ENCODE results near the gene PRPSAP2. TPM values are rescaled to one million over a fixed set of nuclear protein-coding genes. Genes with fewer than 3 reads are reported as not detected.

Gene PRPSAP2
- total and polyA plus RNA-seq, 2 donors (not counting 3 experiments of a cell fraction or from before 2014, with no cell fraction given) = 22.2 to 38.5 TPM

- FAIRE-seq = no peak
- H3K9me3 ChIP-seq (replicated peaks; ENCODE audit: control insufficient read depth, insufficient read depth, low read length) = no peaks in the 10 kb centered on the region
- H4K20me1 ChIP-seq (replicated peaks; ENCODE audit: control insufficient read depth, extremely low read depth, insufficient read depth, low read length) = no peaks in the 10 kb centered on the region
- ChIA-PET CTCF (interaction anchor here (0.8 to 2.1 kb wide), 4 partner anchors 10 to 134 kb away, joined by 3 to 11 read pairs (median 6); no protein-coding TSS in a partner anchor), POLR2A (no interaction called here)
- no peak overlapping the region for H3K4me3 ChIP-seq (replicated peaks in 1 of 3; ENCODE audit: insufficient read depth in 1 of 3, low read depth in 1 of 3, low read length in 3 of 3)
- H3K9me1 ChIP-seq (replicated peaks; ENCODE audit: control insufficient read depth, extremely low read depth, insufficient read depth, low read length) = no peaks in the 10 kb centered on the region
- DNase-seq (ENCODE audit: low read depth, low spot score) = no peak
- H3K4me1 ChIP-seq (ENCODE audit: control insufficient read depth, extremely low read depth, insufficient read depth, low read length) = no peaks in the 10 kb centered on the region
- no peak overlapping the region for H2AFZ ChIP-seq (ENCODE audit: low read depth, low read length)
- H3K27ac ChIP-seq (ENCODE audit: insufficient read depth, low read depth, low read length) = no peak overlapping the region
- H3K79me2 ChIP-seq (ENCODE audit: control insufficient read depth, insufficient read depth, low read length) = no peaks in the 10 kb centered on the region
- no peak for TF ChIP-seq EZH2 (IDR thresholded peaks at IDR 0.05; ENCODE audit: borderline replicate concordance, low read depth, low read length, severe bottlenecking)
- no peak for TF ChIP-seq POLR2A (IDR thresholded peaks at IDR 0.05; ENCODE audit: low read depth, low read length)
- TF ChIP-seq CTCF (IDR thresholded peaks at IDR 0.05; ENCODE audit: extremely low read depth in 1 of 2, insufficient read depth in 1 of 2, low read depth in 1 of 2, low read length in 2 of 2) = no peak
- no peak for TF ChIP-seq POLR2AphosphoS5 (IDR thresholded peaks at IDR 0.05; ENCODE audit: insufficient read depth, low read depth, low read length)
- no peak for TF ChIP-seq FOS (IDR thresholded peaks at IDR 0.05; ENCODE audit: borderline replicate concordance, insufficient read depth, low read length)
- TF ChIP-seq MYC (IDR thresholded peaks at IDR 0.05; ENCODE audit: low read depth, low read length) = no peak
- TF ChIP-seq MAX (IDR thresholded peaks at IDR 0.05; ENCODE audit: insufficient read depth, insufficient read length) = no peak
- TF ChIP-seq JUN (IDR thresholded peaks at IDR 0.05; ENCODE audit: borderline replicate concordance, insufficient read depth, insufficient read length, low read depth) = no peak
- TF ChIP-seq GATA2 (IDR thresholded peaks at IDR 0.05; ENCODE audit: insufficient read depth, insufficient read length, low read depth, low read length) = no peak
- intact Hi-C loops (cut with micrococcal nuclease) (no loop called here), dilution Hi-C loops (cut with MboI; ENCODE audit: extremely low pct_ligation_motif_present, low sequenced_read_pairs) (no loop called here)
- no peak overlapping the region for H3K9ac ChIP-seq (replicated peaks; ENCODE audit: extremely low read depth, insufficient read depth, low read length)
- H3K36me3 ChIP-seq (ENCODE audit: control insufficient read depth in 2 of 2, extremely low read depth in 1 of 2, insufficient read depth in 2 of 2, low read length in 2 of 2) = no peaks in the 10 kb centered on the region
- H3K27me3 ChIP-seq (ENCODE audit: control insufficient read depth in 2 of 2, insufficient read depth in 2 of 2, low read length in 2 of 2) = peaks cover 3 to 16% of the 10 kb centered on the region in 2 experiments
- no peak overlapping the region for H3K4me2 ChIP-seq (ENCODE audit: insufficient read depth, low read length)
- BruUV-seq (replicated peaks) = no TSS peak
Measured at GRCh38 chr17:18950944-18951905, 93.3 kb downstream of the PRPSAP2 start.
